Ammon's horn (tissue), 1 donor: ENCODE data around the gene CACNA1C.

Experiments used
- DNase-seq: peaks from one replicate; pipeline ENCODE4 v3.0.0-alpha.2; 2016; ENCODE audit warnings: low spot score

Gene CACNA1C

DNA sequence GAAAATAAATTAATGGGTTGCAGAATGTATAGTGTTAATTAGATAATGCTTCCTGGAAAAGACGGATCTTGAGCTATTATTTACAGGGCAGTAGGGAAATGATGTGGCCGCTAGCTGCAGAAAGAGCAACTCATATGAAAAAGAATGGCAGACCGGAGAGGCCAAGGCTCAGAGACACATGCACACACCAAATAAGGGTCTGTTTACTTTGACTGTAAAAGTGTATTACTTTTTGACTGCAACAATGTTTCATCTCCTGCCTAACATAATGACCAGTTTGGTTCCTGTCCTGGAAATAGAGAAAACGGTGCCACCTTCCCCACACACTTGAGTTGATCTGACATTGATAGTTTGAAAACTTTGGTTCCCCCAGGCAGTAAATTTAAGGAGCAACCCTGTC, 290.9 kb downstream of the CACNA1C start:
- DNase-seq, result no peak

DNA sequence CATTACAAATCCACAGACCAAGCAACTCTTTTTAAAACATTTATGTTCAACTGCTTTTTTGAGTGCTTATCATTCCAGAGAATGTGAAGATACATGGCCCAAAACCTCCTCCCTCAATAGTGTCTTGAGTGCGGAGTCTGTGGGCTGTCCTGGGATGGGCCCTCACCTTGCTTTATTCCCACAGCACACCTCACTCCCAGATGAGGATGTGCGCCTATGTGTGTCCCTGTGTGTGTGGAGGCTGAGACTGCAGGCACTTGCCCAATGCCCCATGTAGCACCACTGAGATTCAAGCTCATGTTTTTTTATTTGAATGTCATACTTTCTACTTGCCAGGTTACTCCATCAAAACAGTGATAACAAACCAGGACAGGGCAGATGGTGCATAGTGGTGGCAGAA, 291.7 kb downstream of the CACNA1C start:
- DNase-seq, result no peak

DNA sequence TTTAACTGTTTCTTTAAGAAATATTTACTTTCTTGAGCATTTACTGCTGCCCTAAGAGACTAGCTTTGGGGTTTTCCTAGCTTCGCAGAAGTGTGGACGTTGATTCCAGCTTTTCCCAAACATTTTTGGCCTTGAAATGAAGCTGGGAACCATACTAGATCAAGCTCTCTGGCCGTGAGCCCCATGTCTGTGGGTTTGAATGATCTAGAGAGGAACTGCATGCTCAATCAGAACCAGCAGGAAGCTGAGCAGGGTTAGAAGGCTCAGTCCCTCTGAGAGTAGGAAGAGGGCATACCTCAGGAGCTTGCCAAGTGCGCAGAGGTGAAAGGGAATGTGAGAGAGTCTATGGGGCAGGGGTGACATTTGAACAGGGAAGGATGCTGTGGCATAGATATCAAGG, 292.1 kb downstream of the CACNA1C start:
- no peak for DNase-seq

DNA sequence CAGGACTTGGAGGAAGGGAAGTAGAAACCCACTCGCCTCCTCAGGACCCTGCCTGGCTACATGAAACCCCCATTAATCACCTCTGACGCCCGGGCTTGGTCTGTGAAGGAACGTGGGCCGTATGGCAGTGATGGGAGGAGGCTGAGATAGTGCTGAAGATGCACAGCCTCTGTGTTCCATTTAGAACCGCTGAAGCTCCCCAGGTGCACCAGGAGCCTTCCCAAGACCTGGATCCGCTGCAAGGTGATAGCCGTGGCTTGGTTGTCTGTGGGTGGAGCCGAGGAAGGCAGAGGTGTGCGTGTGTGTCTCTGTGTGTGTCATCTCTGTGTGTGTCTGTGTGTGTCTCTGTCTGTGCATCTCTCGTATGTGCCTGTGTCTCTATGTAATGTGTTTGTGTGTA, 293.1 kb downstream of the CACNA1C start:
- DNase-seq, result no peak

DNA sequence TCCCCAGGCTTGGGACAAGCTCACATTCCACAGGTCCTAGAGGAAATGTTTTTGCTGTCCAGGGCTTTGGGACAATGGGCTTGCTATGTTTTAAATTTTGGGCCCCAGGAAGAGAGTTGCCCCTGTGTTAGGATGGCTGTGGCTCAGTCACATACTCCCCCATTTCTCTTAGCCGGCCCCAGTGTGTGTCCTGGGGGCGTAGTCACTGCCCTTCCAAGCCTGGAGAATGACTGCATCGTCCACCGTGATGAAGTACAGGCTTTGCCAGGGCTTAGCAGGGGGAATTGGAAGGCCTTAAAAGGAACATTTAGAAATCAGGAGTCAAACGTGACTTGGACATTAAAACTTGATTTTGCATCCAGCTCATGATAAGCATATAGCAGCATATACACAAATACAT, 293.6 kb downstream of the CACNA1C start:
- no peak for DNase-seq

DNA sequence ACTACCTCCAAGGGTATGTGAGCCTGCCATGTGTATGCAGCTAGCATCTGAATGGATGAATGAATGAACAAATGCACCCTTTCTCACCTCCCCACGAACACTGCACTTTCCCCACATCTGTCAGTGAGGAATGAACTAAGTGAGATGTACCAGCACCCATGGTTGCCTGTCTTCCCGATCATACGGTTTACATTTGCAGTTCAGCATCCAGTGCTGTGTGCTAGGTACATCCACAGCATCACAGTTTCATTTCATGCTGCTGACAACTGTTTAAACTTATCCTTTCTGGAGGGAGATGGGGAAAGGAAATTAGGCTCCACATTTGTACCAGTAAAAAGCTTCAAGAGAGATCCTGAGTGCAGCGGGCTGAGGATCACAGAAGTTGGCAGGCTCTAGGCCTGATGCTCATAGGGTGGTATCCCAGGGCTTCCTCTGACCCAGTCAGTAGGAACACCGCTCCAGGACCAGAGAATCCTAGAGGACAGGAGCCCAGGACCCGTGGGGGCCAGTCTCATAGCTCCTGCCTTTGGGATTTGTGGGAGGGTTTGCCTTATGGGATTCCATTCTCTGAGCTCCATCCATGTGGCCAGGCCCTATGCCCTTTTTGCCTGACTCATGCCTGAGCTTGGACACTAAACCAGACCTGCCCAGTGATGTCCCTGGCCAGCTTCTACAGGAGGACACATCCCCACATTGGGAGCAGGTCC, 294.5 kb downstream of the CACNA1C start:
- DNase-seq, result no peak

DNA sequence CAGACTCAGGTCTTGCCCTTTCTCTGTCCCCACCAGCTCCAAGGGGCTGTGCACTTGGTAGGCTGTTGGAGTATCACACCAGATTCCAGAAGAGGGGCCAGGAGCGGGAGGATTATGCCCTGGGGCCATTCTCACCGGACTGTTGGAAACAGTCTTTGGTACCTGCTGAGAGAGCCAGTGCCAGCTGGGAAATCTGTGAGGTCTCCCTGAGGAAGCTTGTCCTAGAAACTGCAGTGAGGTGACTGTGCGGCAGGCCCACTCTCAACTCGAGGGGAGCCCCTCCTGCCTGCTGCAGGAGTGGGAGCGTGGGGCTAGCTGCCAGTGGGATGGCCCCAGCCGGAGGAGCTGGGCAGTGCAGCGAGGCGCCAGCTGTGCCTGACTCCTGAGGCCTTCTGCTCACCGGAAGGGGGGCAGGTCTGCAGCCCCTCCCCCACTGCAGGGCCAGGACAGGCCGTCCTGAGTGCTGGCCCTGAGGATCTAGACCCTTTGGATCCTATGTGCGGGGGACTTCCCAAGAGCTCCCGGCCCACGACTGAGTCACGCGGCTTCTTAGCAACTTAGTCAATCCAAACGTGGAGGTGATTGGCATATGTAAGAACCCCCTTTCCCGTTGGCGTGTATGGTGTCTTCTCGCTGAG, 295.2 kb downstream of the CACNA1C start:
- no peak for DNase-seq

DNA sequence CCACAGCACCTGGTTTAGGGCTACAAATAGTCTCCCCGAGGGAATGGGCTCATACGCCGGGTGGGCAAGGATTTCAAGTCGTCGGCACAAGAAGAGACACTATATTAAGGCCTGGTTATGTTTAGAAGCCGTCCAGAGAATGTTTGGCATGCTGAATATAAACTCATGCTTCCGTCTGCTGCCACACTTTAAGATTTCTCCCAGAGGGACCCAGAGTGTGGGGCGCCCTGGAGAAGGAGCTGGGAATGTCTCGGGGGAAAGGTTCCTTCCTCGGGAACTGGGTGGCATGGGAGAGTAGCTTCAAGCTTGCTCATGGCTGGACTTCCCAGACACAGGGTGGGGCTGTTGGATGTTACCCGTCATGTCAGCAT, 295.7 kb downstream of the CACNA1C start:
- DNase-seq, result no peak

DNA sequence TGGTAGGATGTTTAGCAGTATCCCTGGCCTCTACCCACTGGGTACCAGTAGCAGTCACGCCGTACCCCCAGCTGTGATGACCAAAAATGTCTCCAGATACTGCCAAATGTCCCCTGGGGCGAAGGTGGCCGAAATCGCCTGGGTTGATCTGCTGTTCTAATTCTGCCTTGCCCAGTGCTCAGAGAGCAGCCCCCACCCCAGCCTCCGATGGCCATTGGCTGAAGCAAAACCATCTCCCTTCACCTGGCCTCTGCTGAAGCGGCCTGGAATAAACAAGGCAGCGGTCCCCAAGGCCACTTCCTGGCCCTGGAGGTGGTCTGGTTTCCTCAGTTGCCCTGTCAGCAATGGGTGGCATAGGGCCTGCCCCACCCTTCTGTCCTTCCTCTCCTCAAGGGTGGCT, 298.4 kb downstream of the CACNA1C start:
- no peak for DNase-seq

DNA sequence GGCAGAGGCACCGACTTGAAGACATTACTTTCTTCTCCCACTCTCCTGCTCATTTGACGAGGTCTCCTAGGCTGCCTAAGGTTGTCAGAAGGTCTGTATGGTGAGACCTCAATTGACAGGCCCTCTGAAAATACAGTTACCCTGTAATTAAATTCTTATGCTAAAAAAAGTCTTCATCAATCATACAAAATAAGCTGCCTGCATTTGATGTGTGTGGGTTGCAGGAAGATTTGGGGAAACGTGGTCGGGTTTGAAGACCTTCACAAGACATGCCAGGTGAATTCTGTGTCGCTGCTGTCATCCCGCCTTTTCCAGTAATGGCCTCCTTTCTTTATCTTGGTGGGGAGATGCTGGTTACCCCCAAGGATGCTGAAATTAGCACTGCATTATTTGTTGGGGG, 299.4 kb downstream of the CACNA1C start:
- DNase-seq, result no peak

DNA sequence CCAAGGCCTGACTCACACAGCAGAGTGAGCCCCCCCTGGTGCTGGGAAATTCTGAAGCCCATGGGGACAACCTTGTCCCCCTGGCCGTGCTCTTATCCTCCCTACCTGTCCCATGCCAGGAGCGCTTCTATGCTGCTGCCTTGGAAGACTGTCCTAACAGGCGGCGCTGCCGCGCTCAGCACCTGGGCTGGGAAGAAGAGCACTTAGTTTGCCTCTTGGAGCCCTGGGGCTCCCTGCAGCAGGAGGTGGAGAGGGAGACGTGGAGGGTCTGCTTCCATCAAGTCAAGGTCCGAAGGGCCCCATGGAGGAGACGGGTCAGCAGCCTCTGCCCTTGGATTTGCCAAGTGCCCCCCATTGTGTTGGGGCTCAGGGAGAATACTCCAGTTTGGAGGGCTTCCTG, 300.5 kb downstream of the CACNA1C start:
- no peak for DNase-seq

DNA sequence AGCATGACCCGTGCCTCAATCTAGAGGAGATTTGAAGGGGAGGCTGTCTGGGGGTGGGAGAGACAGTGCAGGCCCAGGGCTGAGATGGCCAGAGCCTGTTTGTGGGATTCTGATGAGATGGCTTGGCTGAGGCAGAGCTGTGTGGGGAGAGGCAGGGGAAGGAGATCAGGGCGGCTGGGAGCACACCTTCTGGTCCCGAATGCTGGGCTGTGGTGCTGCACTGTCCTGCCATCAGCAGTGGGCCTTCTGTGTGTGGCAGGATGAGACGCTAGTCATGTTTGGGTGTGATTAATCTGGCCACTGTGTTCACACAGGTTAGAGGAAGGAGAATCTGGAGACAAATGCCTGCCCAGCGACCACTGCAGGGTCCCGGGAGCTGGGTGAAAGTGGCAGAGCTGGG, 300.9 kb downstream of the CACNA1C start:
- no peak for DNase-seq

DNA sequence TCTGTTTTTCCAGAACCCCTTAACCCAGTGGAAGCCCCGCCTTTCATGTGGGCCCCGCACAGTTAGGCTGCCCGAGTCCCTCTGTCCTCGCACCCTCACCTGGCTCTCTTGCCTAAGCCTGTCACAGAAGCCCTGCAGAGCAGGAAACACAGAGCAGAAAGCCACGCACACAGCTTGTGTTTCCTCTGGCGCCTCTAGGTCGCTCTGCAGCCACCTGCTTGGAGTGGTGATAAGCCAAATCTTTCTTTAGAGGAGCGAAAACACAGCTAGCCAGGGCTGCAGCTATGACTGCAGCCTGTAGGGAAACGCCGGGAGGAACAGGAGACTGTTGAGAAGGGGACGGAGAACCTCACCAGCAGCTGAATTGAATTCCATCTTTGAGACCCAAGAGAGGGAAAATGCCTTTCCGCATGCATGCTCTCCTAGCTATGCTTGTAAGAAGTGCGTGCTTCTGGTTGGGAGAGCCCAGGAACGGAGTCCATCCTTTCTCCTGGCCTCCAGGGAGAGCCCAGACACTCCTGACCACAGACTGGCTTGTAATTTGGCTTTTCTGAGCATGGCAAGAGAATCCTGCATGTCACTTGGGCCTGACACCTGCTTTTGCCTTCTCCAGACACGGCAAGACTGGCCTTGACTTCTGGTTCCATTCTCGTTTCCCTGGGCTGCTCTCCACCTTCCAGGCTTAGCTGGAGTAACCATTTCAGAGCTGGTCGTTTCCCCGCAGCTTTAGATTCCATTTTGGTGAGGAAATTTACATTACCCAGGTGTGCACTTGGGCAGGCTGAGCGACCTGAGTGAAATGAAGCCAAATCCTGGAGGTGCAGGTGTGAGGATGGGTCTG, 301.6 kb downstream of the CACNA1C start:
- DNase-seq, result peak; percentile 29

DNA sequence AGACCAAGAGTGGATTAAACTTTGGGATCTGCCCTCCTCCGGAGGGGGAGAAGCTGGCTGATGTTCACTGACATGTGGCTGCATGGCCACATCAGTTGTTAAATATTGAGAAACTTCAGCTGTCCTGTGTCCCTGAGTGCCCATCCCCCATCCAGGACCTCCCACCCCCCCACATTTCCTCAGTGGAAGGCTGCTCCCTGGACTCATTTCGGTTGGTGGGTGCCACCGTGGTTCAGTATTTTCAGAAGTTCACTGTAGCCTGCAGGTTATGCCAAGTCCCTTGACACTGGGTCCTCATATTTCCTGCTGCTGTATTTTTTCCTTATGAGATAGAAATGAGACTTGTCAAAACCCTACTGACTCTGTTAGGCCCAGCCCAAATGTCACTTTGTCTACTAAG, 302.4 kb downstream of the CACNA1C start:
- DNase-seq, result no peak

DNA sequence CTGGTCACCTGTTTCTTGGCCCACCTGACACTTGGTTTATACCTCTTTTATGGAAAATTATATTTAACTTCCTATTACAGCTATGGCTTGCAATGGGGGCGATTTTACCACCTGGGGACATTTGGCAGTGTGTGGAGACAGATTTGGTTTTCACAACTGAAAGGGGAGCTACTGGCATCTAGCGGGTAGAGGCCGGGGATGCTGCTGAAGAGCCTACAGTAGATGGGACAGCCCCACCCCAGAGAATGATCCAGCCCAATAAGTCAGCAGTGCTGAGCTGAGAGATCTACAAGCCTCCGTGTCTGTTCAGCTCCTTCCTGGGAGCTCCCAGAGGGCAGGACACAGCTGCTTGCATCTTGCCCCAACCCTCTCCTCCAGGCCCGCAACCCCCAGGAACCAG, 302.8 kb downstream of the CACNA1C start:
- DNase-seq, result no peak

DNA sequence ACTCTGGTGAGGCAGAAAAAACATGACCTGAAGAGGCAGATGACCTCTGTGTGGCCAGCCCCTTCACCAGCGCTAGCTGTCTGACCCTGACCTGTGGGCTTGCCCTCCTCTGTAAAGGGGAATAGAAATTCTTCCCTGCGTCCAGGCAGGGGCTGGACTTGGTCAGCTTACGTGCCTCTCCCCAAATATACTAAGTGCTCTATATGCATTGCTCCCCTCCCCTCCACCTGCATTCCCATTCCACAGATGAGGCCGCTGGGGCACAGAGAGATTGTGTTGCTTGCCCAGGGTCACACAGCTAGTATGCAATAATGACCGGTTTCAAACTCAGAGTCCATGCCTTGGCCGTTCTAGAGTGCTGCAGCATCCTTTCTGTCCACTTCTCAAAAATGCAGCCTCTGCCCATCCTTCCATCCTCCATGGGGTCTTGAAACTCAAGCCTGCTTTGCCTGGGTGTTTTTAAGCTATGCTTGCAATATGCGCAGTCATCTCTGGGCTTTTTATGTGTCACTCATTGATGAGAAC, 303.9 kb downstream of the CACNA1C start:
- no peak for DNase-seq

DNA sequence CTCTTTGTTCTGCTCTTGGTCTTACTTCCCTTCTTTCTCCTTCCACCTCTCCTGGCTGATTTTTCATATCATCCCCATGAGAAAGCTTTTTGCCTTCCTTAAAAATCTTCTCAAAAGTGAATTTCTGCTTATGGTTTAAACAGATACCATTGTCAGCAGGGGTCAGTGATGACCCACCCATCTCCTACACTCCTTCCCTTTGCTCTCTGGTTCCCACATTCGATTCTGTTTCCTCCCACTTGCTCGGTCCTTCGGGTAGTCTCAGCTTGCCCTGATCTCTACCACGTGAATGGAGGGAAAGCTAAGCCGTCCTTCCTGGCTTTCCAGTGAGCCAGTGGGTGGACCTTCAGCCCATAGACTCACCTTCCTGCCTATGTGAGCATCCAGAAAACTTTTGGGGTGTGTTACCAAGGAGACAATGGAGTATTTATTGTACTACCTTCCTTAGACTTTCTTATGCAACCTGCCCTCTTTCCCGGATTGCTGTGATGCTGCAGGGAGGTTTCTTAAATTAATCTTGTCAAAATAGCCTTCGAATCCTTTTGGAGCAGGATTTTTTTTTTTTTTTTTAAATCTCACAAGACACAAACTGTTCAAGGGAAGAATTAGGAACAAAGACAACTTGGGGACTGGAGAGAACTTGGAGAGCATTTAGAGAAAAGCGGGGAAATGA, 306.3 kb downstream of the CACNA1C start:
- DNase-seq, result no peak

DNA sequence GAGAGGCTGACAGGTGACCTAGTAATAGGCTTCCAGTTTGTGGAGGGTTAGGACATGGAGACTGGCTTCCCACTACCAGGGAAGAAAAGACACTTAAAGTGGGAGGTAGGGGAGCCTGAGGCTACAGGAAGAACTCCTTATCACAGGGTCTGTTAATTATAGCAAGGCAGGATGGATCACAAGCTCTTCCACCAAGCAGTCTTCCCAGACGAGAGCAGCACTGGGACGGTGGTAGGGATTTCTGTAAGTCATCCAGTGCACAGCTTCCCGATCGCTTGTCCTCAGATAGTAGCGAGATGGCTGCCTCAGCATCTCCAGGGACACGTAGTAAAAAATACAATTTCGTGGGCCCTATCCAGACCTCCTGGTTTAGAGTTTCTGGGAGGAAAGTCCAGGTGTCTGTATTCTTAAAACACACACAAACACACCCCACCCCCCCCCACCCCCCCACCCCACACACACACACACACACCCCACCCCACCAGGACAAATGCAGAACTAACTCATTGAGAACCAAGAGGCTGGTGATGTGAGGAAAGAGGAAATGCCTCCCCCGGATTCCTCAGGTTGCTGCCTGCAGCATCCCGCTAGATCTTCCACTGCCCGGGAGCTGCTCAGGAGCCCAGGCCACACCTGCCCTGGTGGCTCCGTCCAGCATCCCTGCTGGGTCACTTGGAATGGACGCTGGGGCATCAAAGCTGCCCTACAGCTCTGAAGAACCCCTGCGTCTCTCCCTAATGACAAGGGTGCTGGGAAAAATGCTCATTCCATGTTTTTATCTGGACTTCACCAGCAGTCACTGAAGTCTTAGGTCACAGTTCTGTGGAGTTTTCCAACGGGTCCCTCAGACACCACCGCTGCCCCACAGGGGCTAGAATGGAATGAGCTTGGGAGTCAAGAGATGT, 307.2 kb downstream of the CACNA1C start:
- DNase-seq, result no peak

DNA sequence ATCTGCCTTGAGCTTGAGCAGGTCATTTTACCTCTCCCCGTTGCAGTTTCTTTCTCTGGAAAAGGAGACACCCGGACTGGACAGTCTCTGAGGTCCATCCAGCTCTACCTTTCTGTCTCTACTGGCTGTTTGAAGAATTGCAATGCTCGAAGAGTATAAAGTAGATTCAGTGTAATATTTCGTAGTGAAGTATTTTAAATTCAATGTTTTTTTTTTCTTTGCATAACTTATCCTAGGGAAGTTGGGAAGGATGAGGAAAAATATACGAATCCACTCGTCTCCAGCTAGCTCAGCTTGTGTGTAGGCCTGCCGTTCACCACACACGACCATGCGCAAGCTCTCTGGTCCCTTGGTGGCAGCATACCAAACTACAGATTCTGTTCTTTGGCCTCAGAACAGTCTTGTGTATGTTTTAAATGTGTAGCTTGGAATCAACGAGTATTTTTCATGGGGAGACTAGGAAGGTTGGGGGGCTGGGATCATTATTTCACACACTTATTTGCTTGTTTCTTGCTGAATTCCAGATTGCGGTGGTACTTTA, 307.9 kb downstream of the CACNA1C start:
- DNase-seq, result no peak

DNA sequence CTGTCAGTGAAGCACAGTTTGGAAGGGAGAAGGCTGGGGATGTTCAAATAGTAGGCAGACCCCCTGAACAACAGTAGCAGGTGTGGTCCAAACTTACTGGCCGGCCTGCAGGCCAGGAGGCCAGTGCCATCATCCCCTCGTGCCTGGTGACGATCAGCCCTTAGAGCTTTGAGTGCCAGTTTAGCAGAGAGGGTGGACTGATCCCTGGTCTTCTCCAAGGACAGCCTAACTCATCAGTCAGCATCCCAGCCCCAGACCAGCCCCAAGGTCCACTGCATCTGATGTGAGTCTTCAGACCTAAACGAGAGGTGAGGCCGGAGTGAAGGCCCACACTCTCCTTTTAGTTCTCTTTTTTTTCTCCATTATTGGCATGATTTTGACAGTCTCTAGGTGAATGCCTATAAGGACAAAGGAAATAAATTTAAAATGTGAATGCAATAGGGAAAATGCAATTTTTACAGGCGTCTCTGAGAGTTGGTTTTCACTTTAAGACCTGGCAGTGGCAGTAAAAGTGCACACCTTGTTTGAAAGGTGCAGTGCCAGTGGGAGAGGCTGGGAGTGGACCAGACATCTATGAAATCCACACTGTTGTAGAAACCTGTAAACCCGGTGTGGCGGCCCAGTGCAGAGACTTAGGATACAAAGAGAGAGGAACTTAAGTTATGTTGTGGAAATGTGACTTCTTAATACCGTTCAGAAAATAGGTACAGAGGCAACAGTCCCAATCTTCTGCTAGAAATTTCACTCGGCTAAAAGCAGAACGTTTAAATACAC, 311.2 kb downstream of the CACNA1C start:
- no peak for DNase-seq
